AG09319 (cell line): Measurements from ENCODE around the gene GFY.

Source experiments
- DNase-seq: peaks from one replicate; pipeline ENCODE4 v3.0.0-alpha.2; 2010; ENCODE audit warnings: low read depth; ENCODE audit errors: extremely low read depth
- CTCF ChIP-seq: IDR thresholded peaks from 2 replicates; pipeline ENCODE4 v1.5.1; 2011; ENCODE audit warnings: low read depth, mild to moderate bottlenecking, inconsistent platforms, low read length, moderate library complexity

Gene GFY

GRCh38 chr19:49425178-49425577 lies at the start of gene GFY:
Gene GFY, plus strand, starts transcription at chr19:49425388. Its CDS starts 1,043 bp downstream, at chr19:49426431.
- TF ChIP-seq CTCF: no peak
- no peak for DNase-seq

- DNase-seq: no peak
- no peak for TF ChIP-seq CTCF
Measured at GRCh38 chr19:49378512-49378911, 46.7 kb upstream of the GFY start.

GRCh38 chr19:49380391-49380790 lies 44.8 kb upstream of the GFY start:
- no peak for DNase-seq
- no peak for TF ChIP-seq CTCF

GRCh38 chr19:49382639-49383038 lies 42.5 kb upstream of the GFY start:
- no peak for TF ChIP-seq CTCF
- no peak for DNase-seq

GRCh38 chr19:49383599-49383998 lies 41.6 kb upstream of the GFY start:
- no peak for DNase-seq
- TF ChIP-seq CTCF: no peak

- DNase-seq: no peak
- no peak for TF ChIP-seq CTCF
Measured at GRCh38 chr19:49387936-49388372, 37.2 kb upstream of the GFY start, which contains the start of gene KASH5. Gene KASH5, plus strand, starts transcription at chr19:49388249. Its CDS starts 2,635 bp downstream, at chr19:49390884.

GRCh38 chr19:49389406-49389805 lies 35.8 kb upstream of the GFY start:
- TF ChIP-seq CTCF: no peak
- DNase-seq: no peak
